ENCODE results near the gene POMT1. TPM values are rescaled to one million over a fixed set of nuclear protein-coding genes. Genes with fewer than 3 reads are reported as not detected.

POMT1 gene
- total RNA-seq, 1 experiment from 2014 or later, result 19.7 TPM

GRCh38 chr9:131522257-131523085 lies 19.8 kb downstream of the POMT1 start:
- Mint-ChIP-seq H3K4me3 (ENCODE audit: unreplicated experiment) (no peak overlapping the region), H3K27ac (ENCODE audit: low read depth, unreplicated experiment) (no peak overlapping the region), H3K36me3 (ENCODE audit: insufficient read depth, unreplicated experiment) (peaks cover 68% of the 10 kb centered on the region), H3K4me1 (ENCODE audit: insufficient read depth, unreplicated experiment) (no peaks in the 10 kb centered on the region), H3K9me3 (ENCODE audit: unreplicated experiment) (no peaks in the 10 kb centered on the region), H3K27me3 (ENCODE audit: insufficient read depth, unreplicated experiment) (no peaks in the 10 kb centered on the region)
- intact Hi-C loops (cut with micrococcal nuclease), result no loop called here
- no peak for DNase-seq (ENCODE audit: unreplicated experiment)
- POLR2A ChIA-PET, result interaction anchor here (0.5 kb wide), 1 partner anchor 64 kb away, joined by 3 read pairs; no protein-coding TSS in a partner anchor
- BruUV-seq (replicated peaks), result no TSS peak
- TF ChIP-seq CTCF (IDR thresholded peaks at IDR 0.05; ENCODE audit: unreplicated experiment), result no peak
- CTCF ChIA-PET, result no interaction called here

- CTCF ChIA-PET, result no interaction called here
- no peak for TF ChIP-seq CTCF (IDR thresholded peaks at IDR 0.05; ENCODE audit: unreplicated experiment)
- Mint-ChIP-seq H3K4me3 (ENCODE audit: unreplicated experiment) (no peak overlapping the region), H3K27me3 (ENCODE audit: insufficient read depth, unreplicated experiment) (no peaks in the 10 kb centered on the region), H3K27ac (ENCODE audit: low read depth, unreplicated experiment) (no peak overlapping the region), H3K9me3 (ENCODE audit: unreplicated experiment) (no peaks in the 10 kb centered on the region), H3K4me1 (ENCODE audit: insufficient read depth, unreplicated experiment) (no peaks in the 10 kb centered on the region), H3K36me3 (ENCODE audit: insufficient read depth, unreplicated experiment) (peaks cover 65% of the 10 kb centered on the region)
- DNase-seq (ENCODE audit: unreplicated experiment), result no peak
- POLR2A ChIA-PET, result interaction anchor here (0.5 to 1.0 kb wide), 2 partner anchors 20 to 64 kb away, joined by 3 to 4 read pairs; partner anchors contain the start of gene POMT1
- no TSS peak for BruUV-seq (replicated peaks)
- intact Hi-C loops (cut with micrococcal nuclease), result no loop called here
These were observed 20.3 kb downstream of the POMT1 start for GRCh38 chr9:131523086-131523388.

- intact Hi-C loops (cut with micrococcal nuclease), result no loop called here
- no peak overlapping the region for H3K4me3 Mint-ChIP-seq (ENCODE audit: unreplicated experiment)
- no TSS peak for BruUV-seq (replicated peaks)
- H3K36me3 Mint-ChIP-seq (ENCODE audit: insufficient read depth, unreplicated experiment), result peaks cover 58% of the 10 kb centered on the region
- H3K9me3 Mint-ChIP-seq (ENCODE audit: unreplicated experiment), result no peaks in the 10 kb centered on the region
- TF ChIP-seq CTCF (IDR thresholded peaks at IDR 0.05; ENCODE audit: unreplicated experiment), result no peak
- H3K4me1 Mint-ChIP-seq (ENCODE audit: insufficient read depth, unreplicated experiment), result no peaks in the 10 kb centered on the region
- no peak overlapping the region for H3K27ac Mint-ChIP-seq (ENCODE audit: low read depth, unreplicated experiment)
- POLR2A ChIA-PET, result interaction anchor here (0.5 to 1.0 kb wide), 2 partner anchors 21 to 65 kb away, joined by 3 to 4 read pairs; partner anchors contain the start of gene POMT1
- no peak for DNase-seq (ENCODE audit: unreplicated experiment)
- CTCF ChIA-PET, result interaction anchor here (0.6 to 0.7 kb wide), 2 partner anchors 16 to 712 kb away, joined by 3 read pairs; no protein-coding TSS in a partner anchor
- H3K27me3 Mint-ChIP-seq (ENCODE audit: insufficient read depth, unreplicated experiment), result no peaks in the 10 kb centered on the region
These were observed 21.0 kb downstream of the POMT1 start for GRCh38 chr9:131523451-131524435.

Data from MCF 10A (cell line).